ENCODE results near the gene OR4D9. TPM values are rescaled to one million over a fixed set of nuclear protein-coding genes. Genes with fewer than 3 reads are reported as not detected.

OR4D9 gene
- total RNA-seq, 4 donors from 2014 or later, result not detected

- no peak overlapping the region for H3K4me3 ChIP-seq
- ATAC-seq, result no peak
- intact Hi-C loops (cut with DNase I; ENCODE audit: low total_unique reads), result loop anchor here (5.0 to 10.0 kb wide), 2 partner anchors 264 to 403 kb away; partner anchors contain the start of genes FAM111A and MRPL16
- in situ Hi-C loops (cut with MboI; ENCODE audit: low sequenced_read_pairs in 4 of 4), result loop anchor here in 1 of 4 donors (25.0 kb wide), 1 partner anchor 264 kb away; the partner anchor contains the start of gene MRPL16
- H3K4me1 ChIP-seq, result peaks cover 4 to 10% of the 10 kb centered on the region in 2 donors
- H3K27ac ChIP-seq, result no peak overlapping the region
- no peak for TF ChIP-seq POLR2A (IDR thresholded peaks at IDR 0.05)
- TF ChIP-seq, protein P1, sequence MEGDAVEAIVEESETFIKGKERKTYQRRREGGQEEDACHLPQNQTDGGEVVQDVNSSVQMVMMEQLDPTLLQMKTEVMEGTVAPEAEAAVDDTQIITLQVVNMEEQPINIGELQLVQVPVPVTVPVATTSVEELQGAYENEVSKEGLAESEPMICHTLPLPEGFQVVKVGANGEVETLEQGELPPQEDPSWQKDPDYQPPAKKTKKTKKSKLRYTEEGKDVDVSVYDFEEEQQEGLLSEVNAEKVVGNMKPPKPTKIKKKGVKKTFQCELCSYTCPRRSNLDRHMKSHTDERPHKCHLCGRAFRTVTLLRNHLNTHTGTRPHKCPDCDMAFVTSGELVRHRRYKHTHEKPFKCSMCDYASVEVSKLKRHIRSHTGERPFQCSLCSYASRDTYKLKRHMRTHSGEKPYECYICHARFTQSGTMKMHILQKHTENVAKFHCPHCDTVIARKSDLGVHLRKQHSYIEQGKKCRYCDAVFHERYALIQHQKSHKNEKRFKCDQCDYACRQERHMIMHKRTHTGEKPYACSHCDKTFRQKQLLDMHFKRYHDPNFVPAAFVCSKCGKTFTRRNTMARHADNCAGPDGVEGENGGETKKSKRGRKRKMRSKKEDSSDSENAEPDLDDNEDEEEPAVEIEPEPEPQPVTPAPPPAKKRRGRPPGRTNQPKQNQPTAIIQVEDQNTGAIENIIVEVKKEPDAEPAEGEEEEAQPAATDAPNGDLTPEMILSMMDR (IDR thresholded peaks at IDR 0.05 in 4 of 5, conservative IDR thresholded peaks at IDR 0.05 in 1 of 5), result no peak
- no peaks in the 10 kb centered on the region for H3K27me3 ChIP-seq
- H3K9me3 ChIP-seq, result no peaks in the 10 kb centered on the region
- DNase-seq, result no peak
- H3K36me3 ChIP-seq, result no peaks in the 10 kb centered on the region
These were observed 36.9 kb downstream of the OR4D9 start for GRCh38 chr11:59548309-59548656.

- no peak for TF ChIP-seq POLR2A (IDR thresholded peaks at IDR 0.05)
- TF ChIP-seq, protein P1 (IDR thresholded peaks at IDR 0.05 in 4 of 5, conservative IDR thresholded peaks at IDR 0.05 in 1 of 5), result peak; percentile 30 to 63 (median 55)
- Histone ChIP-seq H3K4me3 (peak overlapping the region; percentile 62 to 75 (median 67)), H3K4me1 (peaks cover 4 to 10% of the 10 kb centered on the region in 2 donors), H3K36me3 (no peaks in the 10 kb centered on the region), H3K27ac (peak overlapping the region; percentile 73 to 84 (median 78)), H3K27me3 (no peaks in the 10 kb centered on the region), H3K9me3 (no peaks in the 10 kb centered on the region)
- intact Hi-C loops (cut with DNase I; ENCODE audit: low total_unique reads) (loop anchor here (2.0 to 5.0 kb wide), 3 partner anchors 64 to 207 kb away; partner anchors contain the start of genes OSBP, PATL1 and STX3), in situ Hi-C loops (cut with MboI; ENCODE audit: low sequenced_read_pairs in 4 of 4) (no loop called here)
- DNase-seq (peak; percentile 50 to 67), ATAC-seq (peak; percentile 71 to 73)
These were observed 39.1 kb downstream of the OR4D9 start for GRCh38 chr11:59550368-59550841.

DNA sequence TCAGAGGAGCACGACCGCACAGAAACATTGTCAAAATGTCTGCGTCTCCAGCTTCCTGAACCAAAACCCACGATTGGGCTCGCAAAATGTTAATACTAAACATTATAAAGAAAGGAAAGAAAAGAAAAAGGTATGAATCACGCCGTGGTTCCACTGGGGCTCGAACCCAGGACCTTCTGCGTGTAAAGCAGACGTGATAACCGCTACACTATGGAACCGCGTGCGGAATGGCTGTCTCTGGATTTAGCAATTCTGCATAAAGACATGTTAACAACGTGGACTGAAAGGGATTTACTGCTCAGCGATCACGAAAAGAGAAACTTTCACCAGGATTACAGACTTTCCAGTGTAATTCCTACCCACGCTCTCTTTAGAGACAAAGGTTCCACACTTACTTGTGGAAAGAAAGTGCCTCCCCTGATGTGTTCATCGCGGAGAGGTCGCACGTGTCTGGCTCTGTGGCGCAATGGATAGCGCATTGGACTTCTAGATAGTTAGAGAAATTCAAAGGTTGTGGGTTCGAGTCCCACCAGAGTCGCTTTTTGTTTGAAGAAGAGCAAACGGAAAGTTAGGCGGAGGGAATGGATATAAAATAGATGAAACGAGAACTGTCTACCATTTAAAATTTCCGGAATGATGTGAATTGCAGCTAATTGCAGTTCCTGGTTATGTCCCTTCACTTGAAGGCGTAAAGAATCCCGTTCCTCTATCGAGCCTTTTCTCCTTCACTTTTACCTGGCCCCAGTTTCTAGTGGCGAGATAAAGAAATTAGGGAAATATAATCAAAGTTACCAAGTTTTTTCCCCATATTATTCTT lies 39.7 kb downstream of the OR4D9 start:
- Histone ChIP-seq H3K27ac (peak overlapping the region; percentile 73 to 84 (median 78)), H3K9me3 (no peaks in the 10 kb centered on the region), H3K4me1 (peaks cover 9 to 16% of the 10 kb centered on the region in 2 donors), H3K4me3 (peak overlapping the region; percentile 62 to 75 (median 67)), H3K27me3 (no peaks in the 10 kb centered on the region), H3K36me3 (no peaks in the 10 kb centered on the region)
- intact Hi-C loops (cut with DNase I; ENCODE audit: low total_unique reads), result loop anchor here (1.0 to 5.0 kb wide), 4 partner anchors 9 to 206 kb away; partner anchors contain the start of genes OSBP, PATL1 and STX3
- peak; percentile 78 to 82 for ATAC-seq
- no peak for TF ChIP-seq POLR2A (IDR thresholded peaks at IDR 0.05)
- TF ChIP-seq, protein P1 (IDR thresholded peaks at IDR 0.05 in 4 of 5, conservative IDR thresholded peaks at IDR 0.05 in 1 of 5), result no peak
- in situ Hi-C loops (cut with MboI; ENCODE audit: low sequenced_read_pairs in 4 of 4), result no loop called here
- DNase-seq, result peak; percentile 57 to 68

DNA sequence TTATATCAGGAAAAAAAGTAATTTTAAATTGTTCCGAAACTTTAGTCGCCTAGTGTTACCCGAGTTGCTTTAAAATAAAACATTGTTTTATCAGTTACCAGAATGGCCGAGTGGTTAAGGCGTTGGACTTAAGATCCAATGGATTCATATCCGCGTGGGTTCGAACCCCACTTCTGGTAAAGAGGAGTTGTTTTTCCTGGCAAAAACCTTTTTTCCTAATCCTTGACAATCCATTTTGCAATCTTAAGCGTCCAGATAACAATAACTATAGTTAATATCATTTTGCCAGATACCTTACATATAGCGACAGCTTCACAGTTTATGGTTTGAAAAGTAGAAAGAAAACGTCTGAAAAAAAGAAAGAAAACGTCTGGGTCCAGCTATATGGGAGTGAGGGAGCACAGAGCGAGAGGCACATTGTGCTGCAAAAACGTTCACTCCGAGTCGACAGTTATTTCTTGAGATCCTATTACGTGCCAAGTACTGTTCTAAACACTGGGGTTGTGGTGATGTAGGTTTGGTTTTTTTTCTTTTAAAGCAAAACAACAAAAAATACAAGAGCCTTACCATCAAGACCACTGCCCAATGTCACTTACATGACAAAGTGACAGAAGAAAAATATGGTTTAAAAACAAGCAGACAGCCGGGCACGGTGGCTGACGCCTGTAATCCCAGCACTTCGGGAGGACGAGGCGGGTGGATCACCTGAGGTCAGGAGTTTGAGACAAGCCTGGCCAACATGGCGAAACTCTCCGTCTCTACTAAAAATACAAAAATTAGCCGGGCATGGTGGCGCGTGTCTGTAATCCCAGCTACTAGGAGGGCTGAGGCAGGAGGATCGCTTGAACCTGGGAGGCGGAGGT lies 40.6 kb downstream of the OR4D9 start:
- peak overlapping the region; percentile 62 to 75 (median 67) for H3K4me3 ChIP-seq
- no peak for ATAC-seq
- no peaks in the 10 kb centered on the region for H3K27me3 ChIP-seq
- H3K4me1 ChIP-seq, result peaks cover 9 to 16% of the 10 kb centered on the region in 2 donors
- DNase-seq, result no peak
- no peaks in the 10 kb centered on the region for H3K36me3 ChIP-seq
- no peak for TF ChIP-seq POLR2A (IDR thresholded peaks at IDR 0.05)
- TF ChIP-seq, protein P1 (IDR thresholded peaks at IDR 0.05 in 4 of 5, conservative IDR thresholded peaks at IDR 0.05 in 1 of 5), result no peak
- H3K9me3 ChIP-seq, result no peaks in the 10 kb centered on the region
- peak overlapping the region; percentile 73 to 84 (median 78) for H3K27ac ChIP-seq
- in situ Hi-C loops (cut with MboI; ENCODE audit: low sequenced_read_pairs in 4 of 4) (no loop called here), intact Hi-C loops (cut with DNase I; ENCODE audit: low total_unique reads) (loop anchor here (1.0 to 5.0 kb wide), 4 partner anchors 8 to 205 kb away; partner anchors contain the start of genes OSBP, PATL1 and STX3)

Measured in gastrocnemius medialis (tissue), 4 donors.